ENCODE measurements around the gene COL4A1.

COL4A1 gene

GRCh38 chr13:110150384-110151101, 156.4 kb downstream of the COL4A1 start:
- DNase-seq = no peak

- no peak for DNase-seq
These were observed 157.9 kb downstream of the COL4A1 start for GRCh38 chr13:110149036-110149435.

GRCh38 chr13:110140099-110140498, 166.9 kb downstream of the COL4A1 start:
- no peak for DNase-seq

- DNase-seq = no peak
These were observed 168.3 kb downstream of the COL4A1 start for GRCh38 chr13:110138700-110139036.

- DNase-seq = peak; percentile 47
These were observed 168.8 kb downstream of the COL4A1 start for GRCh38 chr13:110138010-110138699.

GRCh38 chr13:110137680-110138009, 169.3 kb downstream of the COL4A1 start:
- no peak for DNase-seq

- DNase-seq = no peak
These were observed 170.0 kb downstream of the COL4A1 start for GRCh38 chr13:110136660-110137585.

- DNase-seq = no peak
These were observed 170.9 kb downstream of the COL4A1 start for GRCh38 chr13:110135977-110136597.

GRCh38 chr13:110134801-110135200, 172.2 kb downstream of the COL4A1 start:
- no peak for DNase-seq

GRCh38 chr13:110133425-110134235, 173.3 kb downstream of the COL4A1 start:
- no peak for DNase-seq

GRCh38 chr13:110132225-110132982, 174.6 kb downstream of the COL4A1 start:
- DNase-seq = no peak

- DNase-seq = no peak
These were observed 175.5 kb downstream of the COL4A1 start for GRCh38 chr13:110131424-110131823.

GRCh38 chr13:110130431-110130830, 176.5 kb downstream of the COL4A1 start:
- no peak for DNase-seq

- no peak for DNase-seq
These were observed 177.3 kb downstream of the COL4A1 start for GRCh38 chr13:110129539-110130186.

- DNase-seq = no peak
These were observed 177.9 kb downstream of the COL4A1 start for GRCh38 chr13:110129076-110129475.

GRCh38 chr13:110128546-110128945, 178.4 kb downstream of the COL4A1 start:
- DNase-seq = no peak

- DNase-seq = no peak
These were observed 178.9 kb downstream of the COL4A1 start for GRCh38 chr13:110127986-110128511.

- DNase-seq = peak; percentile 65
These were observed 180.5 kb downstream of the COL4A1 start for GRCh38 chr13:110126391-110126961.

GRCh38 chr13:110125613-110126272, 181.2 kb downstream of the COL4A1 start:
- no peak for DNase-seq

GRCh38 chr13:110125157-110125556, 181.8 kb downstream of the COL4A1 start:
- no peak for DNase-seq

Measured in GOT3 (cell line).